Measurements from ENCODE around the gene GPR149. TPM values are rescaled to one million over a fixed set of nuclear protein-coding genes. Genes with fewer than 3 reads are reported as not detected.
A peak's percentile ranks its signal among the peaks of the same experiment; 100 is the strongest.

Gene GPR149
- total and polyA plus RNA-seq, 2 of the 8 experiments (the other 6 are each of a cell fraction or from before 2014, with no cell fraction given) = not detected

- no peak for TF ChIP-seq CHD7 (IDR thresholded peaks at IDR 0.05; ENCODE audit: insufficient replicate concordance, low read length)
- TF ChIP-seq JUN (IDR thresholded peaks at IDR 0.05; ENCODE audit: low read depth, low read length) = no peak
- peak; percentile 91 for TF ChIP-seq GABPA (IDR thresholded peaks at IDR 0.05; ENCODE audit: borderline replicate concordance, insufficient read depth, low read length)
- TF ChIP-seq HDAC6 (IDR thresholded peaks at IDR 0.05; ENCODE audit: low read depth, low read length) = no peak
- no peak for TF ChIP-seq CTBP2 (IDR thresholded peaks at IDR 0.05; ENCODE audit: borderline replicate concordance, insufficient read depth, insufficient read length, low read length)
- no peak for TF ChIP-seq BCL11A (IDR thresholded peaks at IDR 0.05; ENCODE audit: low read depth in 2 of 2, low read length in 2 of 2)
- peak; percentile 54; the same call in 1 of the 2 replicates for TF ChIP-seq JUND (IDR thresholded peaks at IDR 0.05; ENCODE audit: low read length)
These were observed 105.9 kb downstream of the GPR149 start, which contains the start of gene DHX36 (continued) for GRCh38 chr3:154323891-154324738.

All from H1 (cell line).